Cerebellar nuclear complex (tissue), 1 donor: ENCODE measurements around the gene PI3.

Experiments used
- DNase-seq, 2 experiments: peaks; one replicate each; lab custom pipeline; 2025; lab: John Stamatoyannopoulos, UW

Gene PI3

DNA sequence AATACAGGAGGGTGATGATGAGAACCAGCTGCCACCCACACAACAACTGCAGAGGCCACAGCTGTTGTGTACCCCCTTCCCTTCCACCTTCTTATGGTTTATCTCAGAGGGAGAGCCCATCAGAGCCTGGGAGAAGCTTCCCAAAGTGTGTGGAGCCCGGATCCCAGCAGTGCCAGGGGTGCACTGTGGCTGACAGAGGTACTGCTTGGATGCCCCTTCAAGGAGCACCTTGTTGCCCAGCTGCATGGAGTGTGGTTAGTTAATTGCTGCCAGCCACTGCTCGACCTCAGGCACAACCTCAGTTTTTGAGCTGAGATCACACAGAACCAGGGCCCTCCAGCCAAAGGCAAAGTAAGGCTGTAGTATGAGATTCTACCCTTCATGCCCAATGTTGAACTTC lies 13.0 kb downstream of the PI3 start:
- DNase-seq: no peak

GRCh38 chr20:45189067-45189609 lies 14.4 kb downstream of the PI3 start:
- DNase-seq: no peak

DNA sequence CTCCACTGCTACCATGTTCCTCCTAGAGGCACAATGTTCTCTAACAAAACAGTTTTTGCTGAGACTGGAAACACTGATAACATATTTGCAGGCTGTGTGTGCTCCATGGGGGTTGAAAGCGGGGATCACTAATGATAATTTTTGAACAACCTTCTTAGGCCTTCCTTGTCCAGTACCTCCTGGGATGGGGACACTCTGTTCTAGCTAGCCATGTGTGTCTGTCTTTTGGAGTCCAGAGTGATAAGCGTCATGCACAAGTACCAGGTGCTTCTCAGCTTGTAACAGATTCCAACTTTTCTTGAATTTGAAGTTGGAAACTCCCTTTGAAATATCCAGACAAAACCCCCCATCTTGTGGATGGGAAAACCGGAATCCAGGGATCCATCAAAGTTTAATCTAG lies 15.2 kb downstream of the PI3 start:
- DNase-seq: no peak

DNA sequence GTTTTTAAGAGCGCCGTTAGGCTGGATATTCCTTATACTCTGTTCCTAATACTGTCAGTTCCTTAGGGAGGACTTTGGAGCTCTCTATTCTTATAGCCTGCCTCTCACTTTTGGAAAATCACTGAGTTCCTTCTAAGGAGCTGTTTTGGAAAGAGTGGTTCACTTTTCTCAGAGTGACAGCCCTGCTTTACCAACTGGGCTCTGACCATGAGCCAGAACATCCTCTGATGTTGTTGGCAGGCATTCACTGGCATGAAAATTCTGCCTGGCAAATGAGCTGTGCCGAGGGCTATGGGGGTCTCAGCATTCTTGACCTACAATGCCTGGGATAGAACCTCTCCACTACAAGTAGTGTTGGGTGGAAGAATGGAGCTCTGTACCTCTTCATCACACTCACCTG lies 17.2 kb downstream of the PI3 start:
- no peak for DNase-seq

DNA sequence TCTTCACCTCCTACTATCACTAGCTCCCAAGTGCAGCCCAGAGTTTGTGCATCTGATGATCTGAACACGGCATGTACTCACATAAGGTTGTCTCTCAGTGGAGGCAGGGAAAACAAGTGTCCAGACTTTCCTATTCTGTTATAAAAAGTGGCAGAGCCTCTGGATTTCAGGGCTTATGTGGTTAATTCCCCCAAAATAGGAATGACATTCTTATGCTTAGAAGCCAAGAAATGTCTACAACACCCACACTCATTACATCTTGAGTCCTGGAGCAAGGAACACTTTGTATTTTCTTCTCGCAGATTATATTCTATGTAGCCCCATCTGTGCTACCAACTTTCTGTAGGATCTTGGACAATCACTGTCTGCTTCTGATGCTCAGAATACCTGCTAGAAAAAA lies 18.6 kb downstream of the PI3 start:
- DNase-seq: no peak

DNA sequence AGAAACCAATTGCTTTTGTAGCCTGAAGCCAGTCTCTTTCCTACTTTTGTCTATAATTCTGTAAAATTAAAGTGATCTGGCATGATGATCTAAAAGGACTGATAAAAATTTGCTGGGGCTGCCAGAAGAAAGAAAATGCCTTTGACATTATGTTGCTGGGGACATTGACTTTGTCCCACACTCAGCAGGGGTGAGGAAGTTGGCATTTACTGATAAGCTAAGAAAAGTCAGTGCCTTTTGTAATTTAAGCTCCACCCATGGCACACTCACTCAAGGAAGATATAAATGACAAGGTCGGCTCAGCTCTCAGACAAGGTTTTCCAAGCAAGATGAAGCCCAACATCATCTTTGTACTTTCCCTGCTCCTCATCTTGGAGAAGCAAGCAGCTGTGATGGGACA lies 32.0 kb downstream of the PI3 start, which contains the start of gene SEMG1:
SEMG1 (plus strand) TSS at position 309 of the 400 bp plus-strand sequence; CDS start at position 330, 21 bp downstream.
- no peak for DNase-seq

- DNase-seq: no peak
Observed at GRCh38 chr20:45209924-45210323, 35.2 kb downstream of the PI3 start.

GRCh38 chr20:45211569-45212474 lies 37.1 kb downstream of the PI3 start:
- no peak for DNase-seq

DNA sequence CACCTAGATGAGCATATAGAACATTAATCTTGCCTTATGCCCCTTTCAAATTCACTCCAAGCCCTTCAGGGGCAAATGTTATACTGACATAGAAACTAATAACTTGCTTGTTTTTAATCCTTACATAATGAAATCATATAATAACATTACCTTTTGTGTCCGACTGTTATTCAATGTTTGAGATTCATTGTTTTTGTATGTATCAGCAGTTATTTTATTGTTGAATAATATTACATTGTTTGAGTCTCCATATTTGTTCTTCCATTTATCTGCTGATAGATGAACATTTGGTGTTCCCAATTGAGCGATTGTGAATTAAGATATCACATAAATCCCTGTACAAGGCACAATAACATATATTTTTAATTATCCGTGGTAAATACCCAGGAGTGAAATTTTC lies 38.1 kb downstream of the PI3 start:
- DNase-seq: no peak

DNA sequence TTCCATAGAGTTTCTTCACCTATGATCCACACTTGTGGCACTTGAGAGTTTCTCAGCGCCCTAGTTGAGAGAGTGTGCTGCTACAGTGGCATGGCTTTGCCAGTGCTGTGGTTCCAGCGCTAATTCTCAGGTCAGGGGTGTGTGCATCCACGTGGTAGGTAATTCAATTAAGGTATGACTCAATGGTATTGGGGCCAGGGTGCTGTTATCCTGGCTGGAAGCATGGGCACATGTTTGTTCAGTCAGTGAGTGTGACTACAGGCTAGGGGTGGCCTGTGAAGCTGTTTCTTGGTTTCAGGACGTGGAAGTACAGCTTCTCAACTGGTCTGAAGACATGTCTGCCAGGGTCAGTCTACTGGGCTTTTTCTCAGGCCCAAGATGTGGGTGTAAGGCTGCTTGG lies 43.4 kb downstream of the PI3 start:
- DNase-seq: no peak

- no peak for DNase-seq
Observed at GRCh38 chr20:45218636-45219035, 43.9 kb downstream of the PI3 start.

GRCh38 chr20:45221076-45221475 lies 46.4 kb downstream of the PI3 start, which contains the start of gene SEMG2:
TSS of gene SEMG2 (plus strand) at chr20:45221373. CDS start at chr20:45221390, 17 bp downstream.
- DNase-seq: no peak

DNA sequence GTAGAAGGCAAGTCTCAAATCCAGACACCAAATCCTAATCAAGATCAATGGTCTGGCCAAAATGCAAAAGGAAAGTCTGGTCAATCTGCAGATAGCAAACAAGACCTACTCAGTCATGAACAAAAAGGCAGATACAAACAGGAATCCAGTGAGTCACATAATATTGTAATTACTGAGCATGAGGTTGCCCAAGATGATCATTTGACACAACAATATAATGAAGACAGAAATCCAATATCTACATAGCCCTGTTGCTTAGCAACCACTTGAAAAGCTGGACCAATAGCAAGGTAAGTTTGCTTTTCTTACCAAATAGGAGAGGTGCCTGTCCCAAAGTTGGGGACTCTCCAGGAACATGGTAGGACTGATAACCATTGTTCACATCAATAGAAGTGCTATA lies 48.4 kb downstream of the PI3 start:
- DNase-seq: no peak
